ENCODE data around the gene TCP11L2.

DNA sequence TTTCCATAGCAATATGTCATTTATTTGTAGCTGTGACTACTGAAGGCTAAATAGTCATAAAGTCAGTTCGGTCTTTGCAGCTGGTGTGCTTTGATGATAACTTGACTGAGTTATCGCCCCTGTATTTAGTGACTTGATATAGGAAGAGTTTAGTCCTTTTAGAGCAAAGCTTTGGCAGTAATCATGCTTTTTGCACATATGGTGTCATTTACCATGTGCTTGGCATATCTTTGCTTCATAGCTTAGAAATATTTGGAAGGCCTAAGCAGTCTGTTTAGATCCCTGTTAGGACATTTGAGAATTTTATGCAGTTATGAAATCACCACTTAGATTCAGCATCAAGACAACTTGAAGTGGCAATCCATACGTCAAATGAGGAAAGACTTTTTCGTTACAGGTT is 86.6 kb downstream of the TCP11L2 start:
- TF ChIP-seq, protein P1, sequence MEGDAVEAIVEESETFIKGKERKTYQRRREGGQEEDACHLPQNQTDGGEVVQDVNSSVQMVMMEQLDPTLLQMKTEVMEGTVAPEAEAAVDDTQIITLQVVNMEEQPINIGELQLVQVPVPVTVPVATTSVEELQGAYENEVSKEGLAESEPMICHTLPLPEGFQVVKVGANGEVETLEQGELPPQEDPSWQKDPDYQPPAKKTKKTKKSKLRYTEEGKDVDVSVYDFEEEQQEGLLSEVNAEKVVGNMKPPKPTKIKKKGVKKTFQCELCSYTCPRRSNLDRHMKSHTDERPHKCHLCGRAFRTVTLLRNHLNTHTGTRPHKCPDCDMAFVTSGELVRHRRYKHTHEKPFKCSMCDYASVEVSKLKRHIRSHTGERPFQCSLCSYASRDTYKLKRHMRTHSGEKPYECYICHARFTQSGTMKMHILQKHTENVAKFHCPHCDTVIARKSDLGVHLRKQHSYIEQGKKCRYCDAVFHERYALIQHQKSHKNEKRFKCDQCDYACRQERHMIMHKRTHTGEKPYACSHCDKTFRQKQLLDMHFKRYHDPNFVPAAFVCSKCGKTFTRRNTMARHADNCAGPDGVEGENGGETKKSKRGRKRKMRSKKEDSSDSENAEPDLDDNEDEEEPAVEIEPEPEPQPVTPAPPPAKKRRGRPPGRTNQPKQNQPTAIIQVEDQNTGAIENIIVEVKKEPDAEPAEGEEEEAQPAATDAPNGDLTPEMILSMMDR (IDR thresholded peaks at IDR 0.05; ENCODE audit: insufficient read depth, low read length), result no peak
- TF ChIP-seq GABPA (IDR thresholded peaks at IDR 0.05; ENCODE audit: low read depth), result no peak
- TF ChIP-seq POLR2AphosphoS5 (IDR thresholded peaks at IDR 0.05; ENCODE audit: low read depth), result no peak

Data from HL-60 (cell line).